WI38 (cell line): ENCODE measurements around the gene KIAA0825.

Experiments used
- H3K4me3 ChIP-seq: 2 replicates; pipeline ENCODE4 v1.5.1; 2011; ENCODE audit warnings: low read depth, mild to moderate bottlenecking, control low read depth, low read length
- CTCF ChIP-seq: IDR thresholded peaks from 2 replicates; pipeline ENCODE4 v1.5.1; 2012; ENCODE audit warnings: low read depth, mild to moderate bottlenecking, control low read depth, low read length

KIAA0825 gene

GRCh38 chr5:94239266-94239665, 379.1 kb downstream of the KIAA0825 start:
- no peak for TF ChIP-seq CTCF
- H3K4me3 ChIP-seq: no peak overlapping the region

GRCh38 chr5:94234987-94235386, 383.4 kb downstream of the KIAA0825 start:
- H3K4me3 ChIP-seq: no peak overlapping the region

GRCh38 chr5:94228791-94229190, 389.6 kb downstream of the KIAA0825 start:
- H3K4me3 ChIP-seq: no peak overlapping the region
- TF ChIP-seq CTCF: no peak

More at GRCh38 chr5:94234987-94235386, 383.4 kb downstream of the KIAA0825 start:
- no peak for TF ChIP-seq CTCF

- no peak for TF ChIP-seq CTCF
These were observed 395.2 kb downstream of the KIAA0825 start for GRCh38 chr5:94223235-94223634.

GRCh38 chr5:94218374-94218773, 400.0 kb downstream of the KIAA0825 start:
- TF ChIP-seq CTCF: no peak

More at GRCh38 chr5:94223235-94223634, 395.2 kb downstream of the KIAA0825 start:
- no peak overlapping the region for H3K4me3 ChIP-seq

GRCh38 chr5:94217745-94218144, 400.7 kb downstream of the KIAA0825 start:
- H3K4me3 ChIP-seq: no peak overlapping the region
- TF ChIP-seq CTCF: no peak

More at GRCh38 chr5:94218374-94218773, 400.0 kb downstream of the KIAA0825 start:
- H3K4me3 ChIP-seq: no peak overlapping the region

- TF ChIP-seq CTCF: no peak
These were observed 401.2 kb downstream of the KIAA0825 start for GRCh38 chr5:94217216-94217615.

More at GRCh38 chr5:94217216-94217615, 401.2 kb downstream of the KIAA0825 start:
- no peak overlapping the region for H3K4me3 ChIP-seq
